GM10266 (cell line): ENCODE results near the gene KRTAP22-1.

Experiments used
- DNase-seq: peaks from one replicate; pipeline ENCODE4 v3.0.0; 2012; ENCODE audit errors: extremely low spot score
- TF ChIP-seq, protein P1 (sequence below): IDR thresholded peaks from 2 replicates; pipeline ENCODE4 v1.5.1; 2012; ENCODE audit warnings: mild to moderate bottlenecking, low read depth; ENCODE audit not compliant: control insufficient read depth, insufficient read depth; ENCODE audit errors: missing control alignments

Gene KRTAP22-1

DNA sequence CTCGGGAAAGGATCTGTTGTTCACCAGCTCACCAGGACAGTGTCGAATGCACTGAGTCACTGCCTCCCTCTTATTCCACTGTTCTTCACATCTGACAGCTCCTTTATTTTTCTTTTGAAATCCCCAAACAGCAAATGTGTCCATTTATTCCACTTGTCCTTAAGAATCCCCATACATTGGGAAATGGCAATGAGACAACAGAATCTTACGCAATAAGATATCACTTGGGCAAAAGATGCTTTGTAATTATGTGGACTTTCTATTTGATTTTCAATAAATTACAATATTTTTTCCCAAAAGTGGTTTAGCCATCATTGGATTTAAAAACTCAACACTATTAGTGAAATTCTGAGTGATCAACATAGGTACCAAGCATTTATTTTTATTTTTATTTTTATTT, 37.8 kb downstream of the KRTAP22-1 start:
- TF ChIP-seq, protein P1, sequence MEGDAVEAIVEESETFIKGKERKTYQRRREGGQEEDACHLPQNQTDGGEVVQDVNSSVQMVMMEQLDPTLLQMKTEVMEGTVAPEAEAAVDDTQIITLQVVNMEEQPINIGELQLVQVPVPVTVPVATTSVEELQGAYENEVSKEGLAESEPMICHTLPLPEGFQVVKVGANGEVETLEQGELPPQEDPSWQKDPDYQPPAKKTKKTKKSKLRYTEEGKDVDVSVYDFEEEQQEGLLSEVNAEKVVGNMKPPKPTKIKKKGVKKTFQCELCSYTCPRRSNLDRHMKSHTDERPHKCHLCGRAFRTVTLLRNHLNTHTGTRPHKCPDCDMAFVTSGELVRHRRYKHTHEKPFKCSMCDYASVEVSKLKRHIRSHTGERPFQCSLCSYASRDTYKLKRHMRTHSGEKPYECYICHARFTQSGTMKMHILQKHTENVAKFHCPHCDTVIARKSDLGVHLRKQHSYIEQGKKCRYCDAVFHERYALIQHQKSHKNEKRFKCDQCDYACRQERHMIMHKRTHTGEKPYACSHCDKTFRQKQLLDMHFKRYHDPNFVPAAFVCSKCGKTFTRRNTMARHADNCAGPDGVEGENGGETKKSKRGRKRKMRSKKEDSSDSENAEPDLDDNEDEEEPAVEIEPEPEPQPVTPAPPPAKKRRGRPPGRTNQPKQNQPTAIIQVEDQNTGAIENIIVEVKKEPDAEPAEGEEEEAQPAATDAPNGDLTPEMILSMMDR, result no peak
- no peak for DNase-seq

DNA sequence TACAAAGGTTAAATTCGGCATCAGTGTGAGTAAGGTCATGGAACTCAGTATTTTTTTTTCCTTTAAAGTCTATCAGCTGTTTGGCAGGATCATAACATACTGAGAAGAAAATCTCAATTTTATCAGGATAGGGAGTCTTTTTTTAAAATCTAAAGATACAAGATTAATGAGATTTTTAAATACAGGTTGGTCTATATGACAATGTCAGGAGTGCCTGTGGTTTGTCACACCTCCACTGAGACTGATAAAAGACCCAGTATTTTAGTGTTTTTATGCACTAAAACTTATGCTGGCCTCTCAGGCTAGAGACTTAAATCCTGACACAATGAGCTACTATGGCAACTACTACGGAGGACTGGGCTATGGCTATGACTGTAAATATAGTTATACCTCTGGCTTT, 41.7 kb downstream of the KRTAP22-1 start, which contains the start of gene KRTAP20-3:
KRTAP20-3 (plus strand) TSS at position 301 of the 400 bp plus-strand sequence.
- TF ChIP-seq, protein P1, result no peak
- DNase-seq, result no peak

DNA sequence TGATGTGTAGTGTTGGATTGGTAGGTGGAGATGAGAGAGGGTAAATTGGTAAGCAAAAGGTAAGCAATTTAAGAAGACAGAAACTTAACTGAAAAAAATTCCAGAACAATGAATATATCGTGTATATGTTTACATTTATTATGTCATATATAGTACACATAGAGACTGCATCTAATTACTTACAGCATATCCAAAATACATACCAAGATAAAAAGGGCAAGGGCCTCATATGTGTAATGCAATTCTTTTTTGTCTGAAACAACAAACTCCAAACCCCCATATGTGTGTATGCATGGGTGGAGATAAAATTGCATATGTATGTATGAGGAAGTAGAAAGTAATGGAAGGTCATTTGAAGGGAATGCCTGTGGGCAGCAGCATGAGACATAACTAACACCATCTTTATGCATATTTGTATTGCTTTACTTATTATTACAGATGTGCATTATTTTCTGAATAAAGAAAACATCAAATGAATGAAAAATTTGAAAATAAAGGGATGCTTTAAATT, 46.1 kb downstream of the KRTAP22-1 start:
- TF ChIP-seq, protein P1, result no peak
- no peak for DNase-seq
